Natural killer cell (primary cell): Measurements from ENCODE around the gene ZNF655. TPM values are rescaled to one million over a fixed set of nuclear protein-coding genes. Genes with fewer than 3 reads are reported as not detected.

ENCODE experiments used
- ATAC-seq, 3 donors: fragments of 150-1000 bp in 2 of 3; fragments of 200-7000 bp in 1 of 3; cut with Tn5 transposase; 1 replicate in 1 of 3; 2 replicates in 2 of 3; pipeline ENCODE4 v1.10.0; 2021; ENCODE audit warnings: mild to moderate bottlenecking in 2 of 3, moderate library complexity in 2 of 3
- DNase-seq, 2 donors: peaks; one replicate each; pipeline versions ENCODE4 v3.0.0 to v3.0.0-alpha.2; 2013 to 2021; ENCODE audit warnings: mixed read lengths in 1 of 2
- H3K27ac ChIP-seq: one replicate; pipeline ENCODE4 v1.5.1; 2013; ENCODE audit warnings: mild to moderate bottlenecking, low read length
- H3K27me3 ChIP-seq: one replicate; pipeline ENCODE4 v1.6.1; 2013; ENCODE audit warnings: low read length; ENCODE audit not compliant: control insufficient read depth, insufficient read depth
- H3K36me3 ChIP-seq: one replicate; pipeline ENCODE4 v1.6.1; 2013; ENCODE audit warnings: low read length; ENCODE audit not compliant: control insufficient read depth, insufficient read depth
- H3K4me1 ChIP-seq: one replicate; pipeline ENCODE4 v1.6.1; 2013; ENCODE audit warnings: low read length; ENCODE audit not compliant: control insufficient read depth, insufficient read depth
- H3K4me3 ChIP-seq: one replicate; pipeline ENCODE4 v1.5.1; 2013; ENCODE audit warnings: low read length
- H3K9me3 ChIP-seq: one replicate; pipeline ENCODE4 v1.6.1; 2013; ENCODE audit warnings: low read length; ENCODE audit not compliant: control insufficient read depth, insufficient read depth
- H3K27ac Mint-ChIP-seq, 2 donors: one replicate each; pipeline ENCODE4 v1.8.0; 2022; ENCODE audit warnings: mild to moderate bottlenecking in 2 of 2, mixed read lengths in 2 of 2, moderate library complexity in 1 of 2
- H3K27me3 Mint-ChIP-seq, 2 donors: one replicate each; pipeline ENCODE4 v1.8.0; 2022; ENCODE audit warnings: low read depth in 2 of 2, mixed read lengths in 2 of 2
- H3K36me3 Mint-ChIP-seq: one replicate; pipeline ENCODE4 v1.8.0; 2022; ENCODE audit warnings: mixed read lengths
- H3K4me1 Mint-ChIP-seq, 2 donors: one replicate each; pipeline ENCODE4 v1.8.0; 2022; ENCODE audit warnings: mixed read lengths in 2 of 2
- H3K4me3 Mint-ChIP-seq: one replicate; pipeline ENCODE4 v1.8.0; 2022; ENCODE audit warnings: mild to moderate bottlenecking, moderate library complexity, mixed read lengths
- H3K9me3 Mint-ChIP-seq, 2 donors: one replicate each; pipeline ENCODE4 v1.8.0; 2022; ENCODE audit warnings: mixed read lengths in 2 of 2
- WGBS: methylation state at CpG from one replicate; pipeline ENCODE4 v1.1.7; 2013; ENCODE audit warnings: missing lambda C conversion rate; ENCODE audit not compliant: insufficient coverage; 5-methylcytosine and 5-hydroxymethylcytosine counted together
- intact Hi-C: fragments of 100-400 bp; cut with micrococcal nuclease; formaldehyde crosslinking; loops from one replicate; pipeline ENCODE4 v1.14.2; 2022
- total RNA-seq, 4 donors: library from RNA; stranded (reverse); fragments of 120-200 nt in 1 of 4; gene quantifications; one replicate each; pipeline versions ENCODE4 v1.2.3 to v1.2.4, GENCODE V29; 2013 to 2022
- TF ChIP-seq, protein P1 (sequence below): fragments of 200-600 bp; IDR thresholded peaks from one replicate; pipeline ENCODE4 v1.8.0; 2022; ENCODE audit warnings: antibody characterized with exemption

The ZNF655 gene
- total RNA-seq, 3 donors from 2014 or later (not counting 1 experiment from before 2014, with no cell fraction given) = 171 to 214 (median 196) TPM

DNA sequence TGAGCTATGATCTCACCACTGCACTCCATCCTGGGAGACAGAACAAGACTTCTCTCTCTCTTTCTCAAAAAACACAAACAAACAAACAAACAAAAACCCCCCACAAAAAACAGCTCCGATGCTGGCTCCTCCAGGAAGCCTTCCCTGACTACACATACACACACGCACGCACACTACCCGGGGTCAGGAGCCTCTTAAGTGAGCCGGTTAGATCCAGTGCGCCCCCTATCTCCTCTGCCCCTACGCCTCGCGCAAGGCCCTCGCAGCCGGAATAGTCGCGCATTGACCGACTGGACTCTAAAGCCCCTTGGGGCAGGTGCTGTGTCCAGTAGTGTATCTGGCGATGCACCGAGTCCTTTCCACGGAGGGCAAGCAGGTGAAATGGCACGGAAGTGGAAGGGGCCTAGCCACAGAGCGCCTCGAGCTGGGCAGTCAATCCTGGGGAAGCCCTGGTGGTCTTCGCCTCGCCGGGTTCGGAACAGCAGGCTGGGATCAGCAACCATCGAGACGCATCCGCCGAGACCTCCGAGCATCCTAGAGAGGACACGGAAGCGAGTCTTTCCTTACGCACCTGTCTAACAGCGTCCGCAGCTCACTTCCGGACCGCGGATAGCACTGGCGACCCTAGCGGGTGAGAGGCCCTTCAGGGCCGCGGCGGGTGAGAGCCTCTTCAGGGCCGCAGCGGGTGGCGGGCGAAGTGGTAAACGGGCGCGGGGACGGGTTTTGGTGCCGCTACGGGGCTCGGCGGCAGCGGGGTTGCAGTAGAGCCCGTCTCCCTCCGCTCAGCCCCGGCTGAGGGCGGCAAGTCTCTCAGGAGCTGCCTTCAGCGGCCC is 58.1 kb downstream of the ZNF655 start, which contains the start of gene ZSCAN25:
TSS of gene ZSCAN25 (plus strand) at position 588 of the 833 bp plus-strand sequence. CDS start 2,661 bp downstream, outside the sequence.
- H3K4me3 Mint-ChIP-seq = peak within 1 kb of the TSS; percentile 94
- peak within 1 kb of the TSS; percentile 80 for H3K4me3 ChIP-seq
- no peaks in the 10 kb centered on the region for H3K27me3 Mint-ChIP-seq
- peaks cover 17% of the 10 kb centered on the region for H3K4me1 ChIP-seq
- H3K27me3 ChIP-seq = no peaks in the 10 kb centered on the region
- peak; percentile 79 to 94 for DNase-seq
- intact Hi-C loops = loop anchor here (2.0 to 5.0 kb wide), 2 partner anchors 58 to 114 kb away; partner anchors contain the start of genes ZKSCAN5, ZNF394 and ZNF655
- ATAC-seq = peak; percentile 94 to 96 (median 95)
- under 1% methylated on average over 60 of the region's 60 CpGs for WGBS
- H3K9me3 ChIP-seq = no peaks in the 10 kb centered on the region
- peak within 1 kb of the TSS; percentile 76 for H3K27ac ChIP-seq
- H3K9me3 Mint-ChIP-seq = no peaks in the 10 kb centered on the region
- H3K27ac Mint-ChIP-seq = peak within 1 kb of the TSS; percentile 90 to 96
- peaks cover 30% of the 10 kb centered on the region for H3K36me3 ChIP-seq
- no peaks in the 10 kb centered on the region for H3K36me3 Mint-ChIP-seq
- peaks cover 30 to 49% of the 10 kb centered on the region in 2 donors for H3K4me1 Mint-ChIP-seq
- TF ChIP-seq, protein P1, sequence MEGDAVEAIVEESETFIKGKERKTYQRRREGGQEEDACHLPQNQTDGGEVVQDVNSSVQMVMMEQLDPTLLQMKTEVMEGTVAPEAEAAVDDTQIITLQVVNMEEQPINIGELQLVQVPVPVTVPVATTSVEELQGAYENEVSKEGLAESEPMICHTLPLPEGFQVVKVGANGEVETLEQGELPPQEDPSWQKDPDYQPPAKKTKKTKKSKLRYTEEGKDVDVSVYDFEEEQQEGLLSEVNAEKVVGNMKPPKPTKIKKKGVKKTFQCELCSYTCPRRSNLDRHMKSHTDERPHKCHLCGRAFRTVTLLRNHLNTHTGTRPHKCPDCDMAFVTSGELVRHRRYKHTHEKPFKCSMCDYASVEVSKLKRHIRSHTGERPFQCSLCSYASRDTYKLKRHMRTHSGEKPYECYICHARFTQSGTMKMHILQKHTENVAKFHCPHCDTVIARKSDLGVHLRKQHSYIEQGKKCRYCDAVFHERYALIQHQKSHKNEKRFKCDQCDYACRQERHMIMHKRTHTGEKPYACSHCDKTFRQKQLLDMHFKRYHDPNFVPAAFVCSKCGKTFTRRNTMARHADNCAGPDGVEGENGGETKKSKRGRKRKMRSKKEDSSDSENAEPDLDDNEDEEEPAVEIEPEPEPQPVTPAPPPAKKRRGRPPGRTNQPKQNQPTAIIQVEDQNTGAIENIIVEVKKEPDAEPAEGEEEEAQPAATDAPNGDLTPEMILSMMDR = no peak

DNA sequence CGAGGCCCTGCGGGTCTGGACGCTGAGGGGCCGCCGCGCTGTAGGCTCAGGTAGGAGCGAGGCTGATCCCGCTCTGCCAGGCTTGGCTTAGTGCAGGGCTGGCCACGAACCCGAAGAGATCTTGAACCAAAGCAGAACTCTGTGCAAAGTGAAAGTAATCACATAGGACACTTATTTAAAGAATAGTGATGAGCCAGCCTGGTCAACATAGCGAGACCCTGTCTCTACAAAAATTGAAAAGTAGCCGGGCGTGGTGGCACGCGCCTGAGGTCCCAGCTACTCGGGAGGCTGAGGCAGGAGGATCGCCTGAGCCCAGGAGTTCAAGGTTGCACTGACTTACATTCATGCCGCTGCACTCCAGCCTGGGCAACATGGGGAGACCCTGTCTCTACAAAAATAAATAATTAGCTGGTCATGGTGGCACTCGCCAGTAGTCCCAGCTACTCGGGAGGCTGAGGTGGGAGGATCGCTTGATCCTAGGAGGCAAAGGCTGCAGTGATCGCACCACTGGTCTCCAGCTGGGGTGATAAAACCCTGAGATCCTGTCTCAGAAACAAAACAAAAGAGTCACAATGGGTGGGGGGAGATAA is 58.8 kb downstream of the ZNF655 start:
- no peak for DNase-seq
- Histone ChIP-seq H3K36me3 (peaks cover 37% of the 10 kb centered on the region), H3K27me3 (no peaks in the 10 kb centered on the region), H3K4me3 (peak overlapping the region; percentile 80), H3K9me3 (no peaks in the 10 kb centered on the region), H3K27ac (peak overlapping the region; percentile 76), H3K4me1 (peaks cover 17% of the 10 kb centered on the region)
- H3K27me3 Mint-ChIP-seq = no peaks in the 10 kb centered on the region
- no peaks in the 10 kb centered on the region for H3K9me3 Mint-ChIP-seq
- H3K4me1 Mint-ChIP-seq = peaks cover 30 to 49% of the 10 kb centered on the region in 2 donors
- TF ChIP-seq, protein P1 = no peak
- no peaks in the 10 kb centered on the region for H3K36me3 Mint-ChIP-seq
- 25% methylated on average over 22 of the region's 22 CpGs for WGBS
- H3K27ac Mint-ChIP-seq = peak overlapping the region; percentile 90 to 96
- H3K4me3 Mint-ChIP-seq = peak overlapping the region; percentile 94
- ATAC-seq = no peak
- intact Hi-C loops = loop anchor here (2.0 to 5.0 kb wide), 2 partner anchors 58 to 115 kb away; partner anchors contain the start of genes ZKSCAN5, ZNF394 and ZNF655

DNA sequence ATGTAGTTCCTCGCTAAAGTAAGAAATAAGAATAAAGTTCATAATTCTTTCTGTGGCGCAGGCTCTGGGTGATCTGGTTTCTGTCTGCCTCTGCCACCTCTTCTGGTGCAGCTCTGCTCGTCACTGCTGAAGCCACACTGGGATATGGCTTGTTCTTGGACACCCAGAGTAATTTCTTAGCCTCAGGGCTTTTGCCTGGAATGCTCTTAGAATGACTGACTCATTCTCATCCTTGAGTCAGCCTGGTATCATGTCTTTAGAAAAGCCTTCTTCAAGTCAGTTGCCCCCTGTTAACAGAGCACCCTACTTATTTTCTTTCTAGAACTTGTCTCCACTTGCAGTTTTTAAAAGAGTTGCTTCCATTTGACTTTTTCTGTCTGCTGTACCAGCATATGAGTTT is 60.3 kb downstream of the ZNF655 start:
- TF ChIP-seq, protein P1 = no peak
- no peak for ATAC-seq
- Histone ChIP-seq H3K4me3 (no peak overlapping the region), H3K36me3 (peaks cover 51% of the 10 kb centered on the region), H3K9me3 (no peaks in the 10 kb centered on the region), H3K27me3 (no peaks in the 10 kb centered on the region), H3K4me1 (peaks cover 26% of the 10 kb centered on the region), H3K27ac (no peak overlapping the region)
- over 99% methylated on average over 3 of the region's 3 CpGs for WGBS
- Mint-ChIP-seq H3K9me3 (no peaks in the 10 kb centered on the region), H3K27ac (peak overlapping the region; percentile 90 to 96), H3K4me3 (peak overlapping the region; percentile 6), H3K4me1 (peaks cover 38 to 57% of the 10 kb centered on the region in 2 donors), H3K36me3 (no peaks in the 10 kb centered on the region), H3K27me3 (no peaks in the 10 kb centered on the region)
- no peak for DNase-seq
- intact Hi-C loops = loop anchor here (5.0 kb wide), 1 partner anchor 116 kb away; the partner anchor contains the start of genes ZKSCAN5 and ZNF394
